Right kidney (tissue), 9 donors: ENCODE results near the gene CCDC50.

Source experiments
- DNase-seq: peaks from one replicate; pipeline ENCODE4 v3.0.0-alpha.2; 2016
- long read RNA-seq, 8 donors: transcript quantifications; one replicate each; lab custom pipeline, GENCODE V29; 2026

The CCDC50 gene
- long read RNA-seq, donor 1, transcript CCDC50-202 (11 exons, 1,926 nt): major isoform, 13 of 64 reads
- long read RNA-seq, donor 1, partial matches to known transcripts: 51 of 64 reads
- long read RNA-seq, donor 1, other reads (novel, unspliced or antisense): 0 of 64 reads
- long read RNA-seq, donor 2, transcript CCDC50-202 (11 exons, 1,926 nt): major isoform, 12 of 27 reads
- long read RNA-seq, donor 2, partial matches to known transcripts: 15 of 27 reads
- long read RNA-seq, donor 2, other reads (novel, unspliced or antisense): 0 of 27 reads
- long read RNA-seq, donor 3, full-length matches to known transcripts: 11 of 33 reads
- long read RNA-seq, donor 3, partial matches to known transcripts: 22 of 33 reads
- long read RNA-seq, donor 3, other reads (novel, unspliced or antisense): 0 of 33 reads
- long read RNA-seq, donor 4, full-length matches to known transcripts: 11 of 29 reads
- long read RNA-seq, donor 4, partial matches to known transcripts: 18 of 29 reads
- long read RNA-seq, donor 4, other reads (novel, unspliced or antisense): 0 of 29 reads
- long read RNA-seq, donor 5, full-length matches to known transcripts: 18 of 29 reads
- long read RNA-seq, donor 5, partial matches to known transcripts: 11 of 29 reads
- long read RNA-seq, donor 5, other reads (novel, unspliced or antisense): 0 of 29 reads
- long read RNA-seq, donor 6, full-length matches to known transcripts: 13 of 35 reads
- long read RNA-seq, donor 6, partial matches to known transcripts: 22 of 35 reads
- long read RNA-seq, donor 6, other reads (novel, unspliced or antisense): 0 of 35 reads
- long read RNA-seq, donor 7, transcript CCDC50-202 (11 exons, 1,926 nt): major isoform, 20 of 29 reads
- long read RNA-seq, donor 7, partial matches to known transcripts: 9 of 29 reads
- long read RNA-seq, donor 7, other reads (novel, unspliced or antisense): 0 of 29 reads
- long read RNA-seq, donor 8, full-length matches to known transcripts: 19 of 28 reads
- long read RNA-seq, donor 8, partial matches to known transcripts: 9 of 28 reads
- long read RNA-seq, donor 8, other reads (novel, unspliced or antisense): 0 of 28 reads

- peak; percentile 95 for DNase-seq
These were observed at the start of gene CCDC50 for GRCh38 chr3:191328962-191329653. Gene CCDC50, plus strand, starts transcription at chr3:191329394. Its CDS starts 281 bp downstream, at chr3:191329675.

GRCh38 chr3:191280111-191280510 is 49.1 kb upstream of the CCDC50 start:
- no peak for DNase-seq

- DNase-seq: no peak
These were observed 48.3 kb upstream of the CCDC50 start for GRCh38 chr3:191280882-191281281.

GRCh38 chr3:191282251-191283185 is 46.7 kb upstream of the CCDC50 start:
- DNase-seq: no peak

- no peak for DNase-seq
These were observed 45.8 kb upstream of the CCDC50 start for GRCh38 chr3:191283400-191283799.

- no peak for DNase-seq
These were observed 38.7 kb upstream of the CCDC50 start for GRCh38 chr3:191290311-191291025.

GRCh38 chr3:191292243-191293015 is 36.8 kb upstream of the CCDC50 start:
- no peak for DNase-seq

GRCh38 chr3:191294291-191294690 is 34.9 kb upstream of the CCDC50 start:
- DNase-seq: no peak

- DNase-seq: no peak
These were observed 33.1 kb upstream of the CCDC50 start for GRCh38 chr3:191296041-191296541.

- no peak for DNase-seq
These were observed 30.3 kb upstream of the CCDC50 start for GRCh38 chr3:191298846-191299245.

GRCh38 chr3:191300422-191300821 is 28.8 kb upstream of the CCDC50 start:
- no peak for DNase-seq

- no peak for DNase-seq
These were observed 28.2 kb upstream of the CCDC50 start for GRCh38 chr3:191301017-191301416.

GRCh38 chr3:191301782-191302411 is 27.3 kb upstream of the CCDC50 start:
- DNase-seq: no peak

GRCh38 chr3:191302451-191302850 is 26.7 kb upstream of the CCDC50 start:
- DNase-seq: no peak

- DNase-seq: no peak
These were observed 25.6 kb upstream of the CCDC50 start for GRCh38 chr3:191303596-191303995.

GRCh38 chr3:191306428-191306827 is 22.8 kb upstream of the CCDC50 start:
- no peak for DNase-seq

GRCh38 chr3:191307341-191307740 is 21.9 kb upstream of the CCDC50 start:
- DNase-seq: no peak

- DNase-seq: no peak
These were observed 15.9 kb upstream of the CCDC50 start for GRCh38 chr3:191313296-191313695.
